ENCODE results near the gene CTF1. TPM values are rescaled to one million over a fixed set of nuclear protein-coding genes. Genes with fewer than 3 reads are reported as not detected.

Gene CTF1
- total and polyA plus RNA-seq, 4 donors, result 3.3 to 9.8 (median 5.2) TPM

- Histone ChIP-seq H3K9me3 (ENCODE audit: control insufficient read depth in 4 of 4, insufficient read depth in 3 of 4, low read length in 3 of 4) (no peaks in the 10 kb centered on the region), H3K36me3 (ENCODE audit: control insufficient read depth in 4 of 4, insufficient read depth in 4 of 4, low read length in 4 of 4) (peaks cover 0 to 14% (median 0%) of the 10 kb centered on the region in 4 donors), H3K4me3 (no peak overlapping the region), H3K4me1 (ENCODE audit: control insufficient read depth in 5 of 5, insufficient read depth in 5 of 5, low read length in 5 of 5) (peaks cover 0 to 35% (median 13%) of the 10 kb centered on the region in 5 donors), H3K9ac (ENCODE audit: insufficient read depth in 1 of 2, low read length in 2 of 2) (no peak overlapping the region), H3K27ac (ENCODE audit: low read depth in 1 of 2, low read length in 1 of 2) (peak overlapping the region in 1 of 2 donors; percentile 15), H3K27me3 (ENCODE audit: control insufficient read depth in 3 of 3, insufficient read depth in 3 of 3, low read length in 2 of 3) (no peaks in the 10 kb centered on the region)
- ATAC-seq (ENCODE audit: insufficient read depth, low FRiP score) (no peak), DNase-seq (no peak)
- 73 to 91% methylated on average over 1 of the region's 1 CpG for WGBS, 2 donors
- no peak for TF ChIP-seq CTCF (IDR thresholded peaks at IDR 0.05; ENCODE audit: control extremely low read depth, extremely low read depth)
These were observed 54.8 kb downstream of the CTF1 start for GRCh38 chr16:30951193-30951592.

DNA sequence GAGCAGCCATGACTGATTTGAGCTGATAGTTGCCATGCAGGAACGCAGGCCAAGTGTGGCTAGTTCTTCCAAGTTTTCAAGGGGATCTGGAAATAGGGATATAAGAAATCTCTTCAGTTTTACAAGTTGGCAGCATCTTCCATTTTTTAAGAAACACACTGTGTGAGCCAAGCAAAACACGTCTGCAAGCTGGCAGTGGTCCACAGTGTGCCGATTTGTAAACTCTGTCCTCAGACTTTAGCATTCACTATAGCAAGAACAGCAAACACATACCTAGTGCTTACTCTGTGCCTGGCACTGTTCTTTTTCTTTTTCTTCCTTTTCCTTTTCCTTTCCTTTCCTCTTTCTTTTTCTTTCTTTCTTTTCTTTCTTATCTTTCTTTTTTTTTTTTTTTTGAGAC is 55.3 kb downstream of the CTF1 start:
- H3K4me1 ChIP-seq (ENCODE audit: control insufficient read depth in 5 of 5, insufficient read depth in 5 of 5, low read length in 5 of 5), result peaks cover 0 to 37% (median 13%) of the 10 kb centered on the region in 5 donors
- 39 to 64% methylated on average over 3 of the region's 3 CpGs for WGBS, 2 donors
- no peak overlapping the region for H3K27ac ChIP-seq (ENCODE audit: low read depth in 1 of 2, low read length in 1 of 2)

GRCh38 chr16:30953111-30953510 is 56.7 kb downstream of the CTF1 start:
- no peak for DNase-seq
- peaks cover 0 to 34% (median 13%) of the 10 kb centered on the region in 5 donors for H3K4me1 ChIP-seq (ENCODE audit: control insufficient read depth in 5 of 5, insufficient read depth in 5 of 5, low read length in 5 of 5)
- no peak for ATAC-seq (ENCODE audit: insufficient read depth, low FRiP score)
- H3K27ac ChIP-seq (ENCODE audit: low read depth in 1 of 2, low read length in 1 of 2), result peak overlapping the region in 1 of 2 donors; percentile 48
- TF ChIP-seq CTCF (IDR thresholded peaks at IDR 0.05; ENCODE audit: control extremely low read depth, extremely low read depth), result no peak
- WGBS, 2 donors, result 86 to 90% methylated on average over 9 of the region's 9 CpGs
- no peak overlapping the region for H3K4me3 ChIP-seq
- no peaks in the 10 kb centered on the region for H3K9me3 ChIP-seq (ENCODE audit: control insufficient read depth in 4 of 4, insufficient read depth in 3 of 4, low read length in 3 of 4)
- H3K27me3 ChIP-seq (ENCODE audit: control insufficient read depth in 3 of 3, insufficient read depth in 3 of 3, low read length in 2 of 3), result no peaks in the 10 kb centered on the region
- no peak overlapping the region for H3K9ac ChIP-seq (ENCODE audit: insufficient read depth in 1 of 2, low read length in 2 of 2)
- H3K36me3 ChIP-seq (ENCODE audit: control insufficient read depth in 4 of 4, insufficient read depth in 4 of 4, low read length in 4 of 4), result peaks cover 0 to 6% (median 0%) of the 10 kb centered on the region in 4 donors

More for the DNA sequence above, 55.3 kb downstream of the CTF1 start:
- no peak for ATAC-seq (ENCODE audit: insufficient read depth, low FRiP score)
- TF ChIP-seq CTCF (IDR thresholded peaks at IDR 0.05; ENCODE audit: control extremely low read depth, extremely low read depth), result no peak
- Histone ChIP-seq H3K36me3 (ENCODE audit: control insufficient read depth in 4 of 4, insufficient read depth in 4 of 4, low read length in 4 of 4) (peaks cover 0 to 11% (median 0%) of the 10 kb centered on the region in 4 donors), H3K4me3 (no peak overlapping the region), H3K9me3 (ENCODE audit: control insufficient read depth in 4 of 4, insufficient read depth in 3 of 4, low read length in 3 of 4) (no peaks in the 10 kb centered on the region), H3K27me3 (ENCODE audit: control insufficient read depth in 3 of 3, insufficient read depth in 3 of 3, low read length in 2 of 3) (no peaks in the 10 kb centered on the region), H3K9ac (ENCODE audit: insufficient read depth in 1 of 2, low read length in 2 of 2) (no peak overlapping the region)
- DNase-seq, result peak; percentile 56 to 93 (median 82)

Small RNA genes lying within 50 kb of the gene (small RNA-seq; reads per million reads assigned to genes)
- gene AC135048.1 (ENCODE audit: low replicate concordance), result not detected
- gene MIR4519 (ENCODE audit: low replicate concordance), result not detected
- gene MIR762 (ENCODE audit: low replicate concordance), result not detected

Other genes with a start within 250 kb of the CTF1 start
- gene PRR14, start 245.7 kb upstream of the CTF1 start, total RNA-seq, result 10 to 100 TPM; 16.0 to 60.3 TPM
- gene PRR14, start 245.7 kb upstream of the CTF1 start, polyA plus RNA-seq, result 10 to 100 TPM; 44.7 to 63.2 TPM
- 10 to 100 TPM; 32.1 to 80.8 TPM for gene FBRS, start 238.2 kb upstream of the CTF1 start, total RNA-seq
- 10 to 100 TPM; 55.4 to 55.7 TPM for gene FBRS, start 238.2 kb upstream of the CTF1 start, polyA plus RNA-seq
- 10 to 100 TPM; 45.9 to 61.0 TPM for gene SRCAP, start 197.4 kb upstream of the CTF1 start, total RNA-seq
- gene SRCAP, start 197.4 kb upstream of the CTF1 start, polyA plus RNA-seq, result 10 to 100 TPM; 13.4 to 16.7 TPM
- gene PHKG2, start 148.2 kb upstream of the CTF1 start, total RNA-seq, result 10 to 100 TPM; 12.2 to 35.2 TPM
- gene PHKG2, start 148.2 kb upstream of the CTF1 start, polyA plus RNA-seq, result 10 to 100 TPM; 28.1 to 37.4 TPM
- 10 to 100 TPM in 1 of 2 donors, 1 to 10 TPM in 1; 7.3 to 29.5 TPM for gene CFAP119, start 134.6 kb upstream of the CTF1 start, total RNA-seq
- gene CFAP119, start 134.6 kb upstream of the CTF1 start, polyA plus RNA-seq, result 10 to 100 TPM; 13.8 to 19.7 TPM
- gene RNF40, start 134.3 kb upstream of the CTF1 start, total RNA-seq, result 100 to 1,000 TPM in 1 of 2 donors, 10 to 100 TPM in 1; 77.6 to 103 TPM
- gene RNF40, start 134.3 kb upstream of the CTF1 start, polyA plus RNA-seq, result 10 to 100 TPM; 54.1 to 80.4 TPM
- gene ZNF629, start 109.4 kb upstream of the CTF1 start, total RNA-seq, result 10 to 100 TPM; 10.1 to 16.3 TPM
- gene ZNF629, start 109.4 kb upstream of the CTF1 start, polyA plus RNA-seq, result 1 to 10 TPM; 5.7 to 8.0 TPM
- gene BCL7C, start 2.5 kb upstream of the CTF1 start, total RNA-seq, result 10 to 100 TPM; 25.7 to 30.9 TPM
- 10 to 100 TPM; 18.2 to 51.8 TPM for gene BCL7C, start 2.5 kb upstream of the CTF1 start, polyA plus RNA-seq
- 10 to 100 TPM; 10.6 to 17.3 TPM for gene FBXL19, start 27.0 kb downstream of the CTF1 start, total RNA-seq
- 10 to 100 TPM; 10.3 to 15.8 TPM for gene FBXL19, start 27.0 kb downstream of the CTF1 start, polyA plus RNA-seq
- gene ORAI3, start 52.5 kb downstream of the CTF1 start, total RNA-seq, result 10 to 100 TPM; 23.9 to 27.4 TPM
- gene ORAI3, start 52.5 kb downstream of the CTF1 start, polyA plus RNA-seq, result 10 to 100 TPM; 20.2 to 23.3 TPM
- 10 to 100 TPM in 1 of 2 donors, 1 to 10 TPM in 1; 7.4 to 22.0 TPM for gene SETD1A, start 61.1 kb downstream of the CTF1 start, total RNA-seq
- gene SETD1A, start 61.1 kb downstream of the CTF1 start, polyA plus RNA-seq, result 10 to 100 TPM in 1 of 2 donors, 1 to 10 TPM in 1; 8.7 to 13.1 TPM
- gene HSD3B7, start 88.6 kb downstream of the CTF1 start, total RNA-seq, result 10 to 100 TPM in 1 of 2 donors, 1 to 10 TPM in 1; 6.2 to 34.5 TPM
- 10 to 100 TPM; 20.2 to 21.1 TPM for gene HSD3B7, start 88.6 kb downstream of the CTF1 start, polyA plus RNA-seq
- under 1 TPM; 0.17 to 0.64 TPM for gene STX1B, start 114.0 kb downstream of the CTF1 start, total RNA-seq
- under 1 TPM; 0.33 to 0.49 TPM for gene STX1B, start 114.0 kb downstream of the CTF1 start, polyA plus RNA-seq
- gene STX4, start 136.9 kb downstream of the CTF1 start, total RNA-seq, result 10 to 100 TPM; 41.6 to 81.1 TPM
- gene STX4, start 136.9 kb downstream of the CTF1 start, polyA plus RNA-seq, result 10 to 100 TPM; 90.4 to 98.3 TPM
- 10 to 100 TPM in 1 of 2 donors, 1 to 10 TPM in 1; 4.0 to 13.2 TPM for gene ZNF668, start 177.6 kb downstream of the CTF1 start, total RNA-seq
- 10 to 100 TPM; 10.7 TPM for gene ZNF668, start 177.6 kb downstream of the CTF1 start, polyA plus RNA-seq
- 10 to 100 TPM; 12.7 to 20.5 TPM for gene ZNF646, start 177.8 kb downstream of the CTF1 start, total RNA-seq
- 10 to 100 TPM in 1 of 2 donors, 1 to 10 TPM in 1; 8.4 to 12.2 TPM for gene ZNF646, start 177.8 kb downstream of the CTF1 start, polyA plus RNA-seq
- gene PRSS53, start 192.3 kb downstream of the CTF1 start, total RNA-seq, result 1 to 10 TPM; 1.4 to 2.2 TPM
- 1 to 10 TPM; 1.6 to 2.3 TPM for gene PRSS53, start 192.3 kb downstream of the CTF1 start, polyA plus RNA-seq
- 10 to 100 TPM; 49.4 to 74.3 TPM for gene VKORC1, start 198.2 kb downstream of the CTF1 start, total RNA-seq
- 100 to 1,000 TPM in 1 of 2 donors, 10 to 100 TPM in 1; 66.8 to 118 TPM for gene VKORC1, start 198.2 kb downstream of the CTF1 start, polyA plus RNA-seq
- 10 to 100 TPM; 20.3 to 47.6 TPM for gene BCKDK, start 211.8 kb downstream of the CTF1 start, total RNA-seq
- 10 to 100 TPM; 16.2 to 61.8 TPM for gene BCKDK, start 211.8 kb downstream of the CTF1 start, polyA plus RNA-seq
- gene KAT8, start 221.1 kb downstream of the CTF1 start, total RNA-seq, result 10 to 100 TPM; 53.0 to 68.2 TPM
- gene KAT8, start 221.1 kb downstream of the CTF1 start, polyA plus RNA-seq, result 10 to 100 TPM; 53.5 to 73.2 TPM
- 100 to 1,000 TPM in 1 of 2 donors, 10 to 100 TPM in 1; 84.4 to 127 TPM for gene PRSS8, start 239.1 kb downstream of the CTF1 start, total RNA-seq
- gene PRSS8, start 239.1 kb downstream of the CTF1 start, polyA plus RNA-seq, result 10 to 100 TPM; 83.2 to 95.3 TPM

Data from lung (tissue), 13 donors.